HCT116 (cell line): ENCODE results near the gene MAN2A2. TPM values are rescaled to one million over a fixed set of nuclear protein-coding genes. Genes with fewer than 3 reads are reported as not detected.
"Not testable (repeated sequence)": the region's sequence is repeated elsewhere in the genome, so short reads cannot be mapped to it uniquely, and the experiment has no call there.

ENCODE experiments used
- ATAC-seq: fragments of 200-7000 bp; cut with Tn5 transposase; 2 replicates; pipeline ENCODE4 v1.9.1; 2020; ENCODE audit warnings: mild to moderate bottlenecking, moderate library complexity
- BruUV-seq: library from RNA; stranded (reverse); fragments of 400-500 nt; replicated peaks from 2 replicates; lab custom pipeline; 2021; lab: Mats Ljungman, UMichigan
- CTCF ChIA-PET: fragments of 300-600 bp; sonication (Branson Sonifier 250); formaldehyde crosslinking; loops from one replicate; lab custom pipeline; 2021; ENCODE audit warnings: antibody characterized with exemption; lab: Charles Lee
- POLR2A ChIA-PET: fragments of 300-600, 350-600 bp; sonication (Branson Sonifier 250); formaldehyde crosslinking; loops from one replicate; lab custom pipeline; 2021; ENCODE audit warnings: antibody characterized with exemption; lab: Charles Lee
- RAD21 ChIA-PET, 2 experiments: fragments of 300-600 bp; sonication (Branson Sonifier 250); formaldehyde crosslinking; loops; one replicate each; lab custom pipeline; 2023; ENCODE audit warnings: low total read pairs in 2 of 2; ENCODE audit not compliant: uncharacterized antibody in 2 of 2, unreplicated experiment in 2 of 2, low non-redundant PET in 1 of 2; lab: Charles Lee
- DNase-seq: peaks from one replicate; pipeline ENCODE4 v3.0.0-alpha.2; 2010; ENCODE audit warnings: low read depth, low spot score
- H2AFZ ChIP-seq: fragments of 200-600 bp; shearing (Covaris generic), sonication (generic); 2 replicates; pipeline ENCODE4 v1.6.1; 2017; ENCODE audit warnings: low read depth, mixed run types, mixed read lengths, antibody characterized with exemption, low read length; ENCODE audit not compliant: poor library complexity, severe bottlenecking
- H3K27ac ChIP-seq: 2 replicates; pipeline ENCODE4 v1.5.1; 2012; ENCODE audit warnings: low read depth, low read length
- H3K27me3 ChIP-seq: fragments of 200-600 bp; sonication (generic); 2 replicates; pipeline ENCODE4 v1.6.1; 2016; ENCODE audit warnings: mixed run types, low read length, mixed read lengths; ENCODE audit not compliant: insufficient read depth
- H3K36me3 ChIP-seq, 2 experiments: fragments of 200-500 bp in 1 of 2; fragments of 200-600 bp in 1 of 2; sonication (Bioruptor generic) in 1 of 2; sonication (generic) in 1 of 2; 2 replicates each; pipeline versions ENCODE4 v1.5.1 to v1.6.1; 2014 to 2016; ENCODE audit warnings: low read length in 2 of 2, inconsistent platforms in 1 of 2, mixed read lengths in 1 of 2, mixed run types in 1 of 2; ENCODE audit not compliant: insufficient read depth in 2 of 2, control insufficient read depth in 1 of 2
- H3K4me1 ChIP-seq, 2 experiments: fragments of 200-600 bp in 1 of 2; sonication (generic) in 1 of 2; 2 replicates each; pipeline versions ENCODE4 v1.5.1 to v1.6.1; 2012 to 2017; ENCODE audit warnings: low read length in 2 of 2, inconsistent platforms in 1 of 2, mild to moderate bottlenecking in 1 of 2, mixed read lengths in 1 of 2, mixed run types in 1 of 2, moderate library complexity in 1 of 2; ENCODE audit not compliant: insufficient read depth in 2 of 2, control insufficient read depth in 1 of 2
- H3K4me2 ChIP-seq: fragments of 200-600 bp; sonication (generic); 2 replicates; pipeline ENCODE4 v1.6.1; 2017; ENCODE audit warnings: mixed run types, low read length, mixed read lengths
- H3K4me3 ChIP-seq, 2 experiments: fragments of 200-600 bp in 1 of 2; sonication (generic) in 1 of 2; replicated peaks in 1 of 2; 2 replicates each; pipeline ENCODE4 v1.5.1; 2011 to 2016; ENCODE audit warnings: low read length in 2 of 2, control low read depth in 1 of 2, low read depth in 1 of 2, mild to moderate bottlenecking in 1 of 2, mixed read lengths in 1 of 2, mixed run types in 1 of 2
- H3K79me2 ChIP-seq: fragments of 200-600 bp; sonication (generic); 2 replicates; pipeline ENCODE4 v1.6.1; 2017; ENCODE audit warnings: mild to moderate bottlenecking, mixed run types, low read length, moderate library complexity, mixed read lengths; ENCODE audit not compliant: insufficient read depth
- H3K9ac ChIP-seq: fragments of 200-600 bp; sonication (generic); 2 replicates; pipeline ENCODE4 v1.6.1; 2016; ENCODE audit warnings: low read length, mixed read lengths
- H3K9me2 ChIP-seq: fragments of 200-600 bp; sonication (generic), shearing (Covaris generic); 2 replicates; pipeline ENCODE4 v1.6.1; 2017; ENCODE audit warnings: mixed run types, mild to moderate bottlenecking, moderate library complexity; ENCODE audit not compliant: insufficient read depth
- H3K9me3 ChIP-seq, 2 experiments: fragments of 200-500 bp in 1 of 2; fragments of 200-600 bp in 1 of 2; sonication (Bioruptor generic) in 1 of 2; sonication (generic) in 1 of 2; 2 replicates each; pipeline ENCODE4 v1.6.1; 2014 to 2017; ENCODE audit warnings: low read length in 2 of 2, mixed read lengths in 2 of 2, inconsistent platforms in 1 of 2, low read depth in 1 of 2, mild to moderate bottlenecking in 1 of 2, mixed run types in 1 of 2, moderate library complexity in 1 of 2; ENCODE audit not compliant: control insufficient read depth in 1 of 2, insufficient read depth in 1 of 2
- H4K20me1 ChIP-seq: fragments of 200-600 bp; sonication (generic), shearing (Covaris generic); 2 replicates; pipeline ENCODE4 v1.6.1; 2017; ENCODE audit warnings: mixed run types, mild to moderate bottlenecking, moderate library complexity; ENCODE audit not compliant: insufficient read depth
- CBX3 ChIP-seq: IDR thresholded peaks from 2 replicates; pipeline ENCODE4 v1.6.1; 2012; ENCODE audit warnings: low read depth
- CTCF ChIP-seq, 3 experiments: fragments of 200-600 bp in 1 of 3; sonication (generic) in 1 of 3; IDR thresholded peaks in 2 of 3; conservative IDR thresholded peaks in 1 of 3; 2 replicates each; pipeline ENCODE4 v1.5.1; 2012 to 2017; ENCODE audit warnings: low read depth in 2 of 3, low read length in 2 of 3, antibody characterized with exemption in 1 of 3, borderline replicate concordance in 1 of 3, control low read depth in 1 of 3, mild to moderate bottlenecking in 1 of 3, mixed read lengths in 1 of 3, mixed run types in 1 of 3, moderate library complexity in 1 of 3; ENCODE audit not compliant: insufficient read depth in 1 of 3
- ELF1 ChIP-seq: IDR thresholded peaks from 2 replicates; pipeline ENCODE4 v1.6.1; 2012; ENCODE audit warnings: low read depth, borderline replicate concordance
- EZH2 ChIP-seq: fragments of 200-600 bp; sonication (generic); IDR thresholded peaks from 2 replicates; pipeline ENCODE4 v1.6.1; 2017; ENCODE audit warnings: antibody characterized with exemption, mixed run types
- JUND ChIP-seq: IDR thresholded peaks from 2 replicates; pipeline ENCODE4 v1.6.1; 2012
- POLR2A ChIP-seq: IDR thresholded peaks from 2 replicates; pipeline ENCODE4 v1.7.0; 2011; ENCODE audit warnings: borderline replicate concordance; ENCODE audit not compliant: insufficient read depth, insufficient read length; ENCODE audit errors: extremely low read depth
- POLR2AphosphoS5 ChIP-seq: IDR thresholded peaks from 2 replicates; pipeline ENCODE4 v1.6.1; 2011; ENCODE audit warnings: mild to moderate bottlenecking, low read depth, low read length, moderate library complexity
- SRF ChIP-seq: IDR thresholded peaks from 2 replicates; pipeline ENCODE4 v1.6.1; 2012; ENCODE audit warnings: low read depth
- YY1 ChIP-seq: IDR thresholded peaks from 2 replicates; pipeline ENCODE4 v1.6.1; 2011; ENCODE audit warnings: low read length, low read depth, moderate library complexity, mild to moderate bottlenecking; ENCODE audit not compliant: insufficient replicate concordance; ENCODE audit errors: extremely low read depth
- ZFX ChIP-seq: fragments of 450-650 bp; IDR thresholded peaks from 2 replicates; pipeline ENCODE4 v1.6.1; 2017
- ZNF274 ChIP-seq: fragments of 200-500 bp; sonication (Bioruptor generic); IDR thresholded peaks from 2 replicates; pipeline ENCODE4 v1.6.1; 2014; ENCODE audit warnings: mild to moderate bottlenecking, low read depth, low read length, inconsistent platforms
- intact Hi-C: fragments of 100-400 bp; cut with micrococcal nuclease; formaldehyde crosslinking; loops from 2 replicates; pipeline ENCODE4 v1.10.0; 2022
- total RNA-seq: library from RNA; stranded (reverse); gene quantifications from one replicate; pipeline ENCODE4 v1.2.1, GENCODE V29; 2021; ENCODE audit not compliant: unreplicated experiment

MAN2A2 gene
- total RNA-seq, 1 experiment from 2014 or later, result 44.9 TPM

GRCh38 chr15:90924375-90924774 is 21.3 kb downstream of the MAN2A2 start:
- DNase-seq (no peak), ATAC-seq (no peak)
- H3K9ac ChIP-seq, result no peak overlapping the region
- POLR2A ChIA-PET, result no interaction called here
- H4K20me1 ChIP-seq, result no peaks in the 10 kb centered on the region
- H3K36me3 ChIP-seq, result no peaks in the 10 kb centered on the region; a peak in 2 of 4 replicates
- RAD21 ChIA-PET, result no interaction called here
- no peak overlapping the region for H2AFZ ChIP-seq
- no peak overlapping the region for H3K27ac ChIP-seq
- no peaks in the 10 kb centered on the region for H3K9me2 ChIP-seq
- H3K4me3 ChIP-seq, result no peak overlapping the region
- no peaks in the 10 kb centered on the region for H3K27me3 ChIP-seq
- intact Hi-C loops, result no loop called here
- CTCF ChIA-PET, result interaction anchor here (1.6 kb wide), 1 partner anchor 8 kb away, joined by 6 read pairs; the partner anchor contains the start of gene HDDC3
- H3K4me1 ChIP-seq, result peaks cover 4 to 5% of the 10 kb centered on the region in 2 experiments; a peak in 2 of 4 replicates
- no peaks in the 10 kb centered on the region for H3K79me2 ChIP-seq
- no peak overlapping the region for H3K4me2 ChIP-seq
- no TSS peak for BruUV-seq
- no peaks in the 10 kb centered on the region for H3K9me3 ChIP-seq
- TF ChIP-seq ZNF274, result no peak
- TF ChIP-seq ZFX, result no peak
- no peak for TF ChIP-seq ELF1
- no peak for TF ChIP-seq YY1
- no peak for TF ChIP-seq SRF
- TF ChIP-seq CBX3, result no peak
- no peak for TF ChIP-seq JUND
- no peak for TF ChIP-seq POLR2A
- no peak for TF ChIP-seq EZH2
- TF ChIP-seq POLR2AphosphoS5, result no peak
- TF ChIP-seq CTCF (IDR thresholded peaks at IDR 0.05 in 2 of 3, conservative IDR thresholded peaks at IDR 0.05 in 1 of 3; ENCODE audit: borderline replicate concordance in 1 of 3, insufficient read depth in 1 of 3, low read depth in 2 of 3, low read length in 2 of 3), result no peak

- H3K9me2 ChIP-seq, H3K4me2 ChIP-seq, H3K9me3 ChIP-seq, DNase-seq, intact Hi-C loops, RAD21 ChIA-PET, H3K79me2 ChIP-seq, H3K36me3 ChIP-seq, H2AFZ ChIP-seq, BruUV-seq, H3K27ac ChIP-seq, H3K4me3 ChIP-seq, H4K20me1 ChIP-seq, H3K27me3 ChIP-seq, ATAC-seq, H3K9ac ChIP-seq: not testable (repeated sequence)
- POLR2A ChIA-PET, result interaction anchor here (1.1 kb wide), 1 partner anchor 23 kb away, joined by 4 read pairs; the partner anchor contains the start of gene MAN2A2
- H3K4me1 ChIP-seq, result peaks cover 13 to 20% of the 10 kb centered on the region in 2 experiments; a peak in 3 of 4 replicates
- CTCF ChIA-PET, result interaction anchor here (1.8 kb wide), 1 partner anchor 8 kb away, joined by 6 read pairs; the partner anchor contains the start of gene UNC45A
These were observed 23.7 kb downstream of the MAN2A2 start for GRCh38 chr15:90926766-90927165.

GRCh38 chr15:90928106-90928505 is 25.0 kb downstream of the MAN2A2 start:
- peaks cover 13 to 31% of the 10 kb centered on the region in 2 experiments; a peak in 3 of 4 replicates for H3K4me1 ChIP-seq
- H3K9ac ChIP-seq, H2AFZ ChIP-seq, H4K20me1 ChIP-seq, H3K9me3 ChIP-seq, H3K27me3 ChIP-seq, BruUV-seq, H3K36me3 ChIP-seq, H3K4me3 ChIP-seq, H3K79me2 ChIP-seq, ATAC-seq, intact Hi-C loops, POLR2A ChIA-PET, H3K27ac ChIP-seq, H3K4me2 ChIP-seq, DNase-seq, CTCF ChIA-PET, RAD21 ChIA-PET, H3K9me2 ChIP-seq: not testable (repeated sequence)
